GM23338 (cell line): Measurements from ENCODE around the gene SHROOM2. TPM values are rescaled to one million over a fixed set of nuclear protein-coding genes. Genes with fewer than 3 reads are reported as not detected.

Source experiments
- ATAC-seq: fragments of 200-7000 bp; cut with Tn5 transposase; 3 replicates; pipeline ENCODE4 v1.9.1; 2020
- DNase-seq: peaks from one replicate; pipeline ENCODE4 v3.0.0-alpha.2; 2015; ENCODE audit warnings: low spot score
- H2AFZ ChIP-seq: fragments of 200-600 bp; sonication (generic); 2 replicates; pipeline ENCODE4 v1.8.0; 2016; ENCODE audit warnings: antibody characterized with exemption, mild to moderate bottlenecking, moderate library complexity
- H3F3A ChIP-seq: fragments of 200-600 bp; sonication (generic); replicated peaks from 2 replicates; pipeline ENCODE4 v1.8.0; 2017; ENCODE audit warnings: antibody characterized with exemption, mixed run types, low read depth
- H3K27ac ChIP-seq: fragments of 200-600 bp; sonication (generic); 2 replicates; pipeline ENCODE4 v1.6.1; 2016; ENCODE audit warnings: low read depth
- H3K27me3 ChIP-seq: fragments of 200-600 bp; sonication (generic); 2 replicates; pipeline ENCODE4 v1.8.0; 2016; ENCODE audit warnings: mild to moderate bottlenecking, mixed run types, moderate library complexity; ENCODE audit not compliant: insufficient read depth
- H3K36me3 ChIP-seq: fragments of 200-600 bp; sonication (generic); 2 replicates; pipeline ENCODE4 v1.8.0; 2016; ENCODE audit warnings: mild to moderate bottlenecking; ENCODE audit not compliant: insufficient read depth
- H3K4me1 ChIP-seq: fragments of 200-600 bp; sonication (generic); 2 replicates; pipeline ENCODE4 v1.8.0; 2016; ENCODE audit warnings: mild to moderate bottlenecking, moderate library complexity; ENCODE audit not compliant: insufficient read depth
- H3K4me2 ChIP-seq: fragments of 200-600 bp; sonication (generic); 2 replicates; pipeline ENCODE4 v1.7.1; 2017; ENCODE audit warnings: mixed run types
- H3K4me3 ChIP-seq: fragments of 200-600 bp; sonication (generic); 2 replicates; pipeline ENCODE4 v1.6.1; 2016; ENCODE audit warnings: mixed run types
- H3K79me2 ChIP-seq: fragments of 200-600 bp; sonication (generic); replicated peaks from 2 replicates; pipeline ENCODE4 v1.8.0; 2017; ENCODE audit warnings: mild to moderate bottlenecking; ENCODE audit not compliant: insufficient read depth
- H3K9me2 ChIP-seq: fragments of 200-600 bp; sonication (generic); 2 replicates; pipeline ENCODE4 v1.8.0; 2017; ENCODE audit not compliant: insufficient read depth
- H4K20me1 ChIP-seq: fragments of 200-600 bp; sonication (generic); replicated peaks from 2 replicates; pipeline ENCODE4 v1.8.0; 2017; ENCODE audit warnings: mild to moderate bottlenecking; ENCODE audit not compliant: insufficient read depth
- H3K27ac Mint-ChIP-seq: 2 replicates; pipeline ENCODE4 v1.8.0; 2020; ENCODE audit warnings: inconsistent platforms, mild to moderate bottlenecking, moderate library complexity, mixed read lengths
- H3K27me3 Mint-ChIP-seq: 3 replicates; pipeline ENCODE4 v1.8.0; 2022; ENCODE audit warnings: low read depth, mild to moderate bottlenecking, moderate library complexity, mixed read lengths, inconsistent platforms; ENCODE audit not compliant: insufficient read depth, poor library complexity
- H3K36me3 Mint-ChIP-seq: 3 replicates; pipeline ENCODE4 v1.8.0; 2021; ENCODE audit warnings: low read depth, mild to moderate bottlenecking, inconsistent platforms, moderate library complexity, mixed read lengths
- H3K4me1 Mint-ChIP-seq: 3 replicates; pipeline ENCODE4 v1.8.0; 2020; ENCODE audit warnings: mild to moderate bottlenecking, inconsistent platforms, mixed read lengths
- H3K4me3 Mint-ChIP-seq: 3 replicates; pipeline ENCODE4 v1.8.0; 2021; ENCODE audit warnings: moderate library complexity, mild to moderate bottlenecking, inconsistent platforms, mixed read lengths
- H3K9me3 Mint-ChIP-seq: 3 replicates; pipeline ENCODE4 v1.8.0; 2020; ENCODE audit warnings: moderate library complexity, mild to moderate bottlenecking, inconsistent platforms, mixed read lengths
- CREB1 ChIP-seq: fragments of 250-450 bp; sonication (Bioruptor Pico); IDR thresholded peaks from 2 replicates; pipeline ENCODE4 v1.5.0; 2020; ENCODE audit warnings: low read depth, mild to moderate bottlenecking, moderate library complexity
- EZH2 ChIP-seq: fragments of 200-600 bp; sonication (generic); IDR thresholded peaks from one replicate; pipeline ENCODE4 v1.8.0; 2017; ENCODE audit warnings: antibody characterized with exemption, mild to moderate bottlenecking, low read depth; ENCODE audit not compliant: unreplicated experiment
- EZH2phosphoT487 ChIP-seq: fragments of 200-600 bp; sonication (generic); IDR thresholded peaks from one replicate; pipeline ENCODE4 v1.8.1; 2018; ENCODE audit warnings: antibody characterized with exemption; ENCODE audit not compliant: unreplicated experiment
- JUNB ChIP-seq: IDR thresholded peaks from one replicate; pipeline ENCODE4 v1.6.1; 2016; ENCODE audit warnings: antibody characterized with exemption; ENCODE audit not compliant: unreplicated experiment
- NANOG ChIP-seq: IDR thresholded peaks from 2 replicates; pipeline ENCODE4 v1.6.1; 2016; ENCODE audit warnings: antibody characterized with exemption, borderline replicate concordance
- POLR2AphosphoS5 ChIP-seq: IDR thresholded peaks from 2 replicates; pipeline ENCODE4 v1.6.1; 2016; ENCODE audit warnings: antibody characterized with exemption, low read depth
- STAT1 ChIP-seq: IDR thresholded peaks from one replicate; pipeline ENCODE4 v1.6.1; 2016; ENCODE audit warnings: antibody characterized with exemption; ENCODE audit not compliant: unreplicated experiment
- ZNF114 ChIP-seq: fragments of 250-450 bp; sonication (Bioruptor Pico); IDR thresholded peaks from 2 replicates; pipeline ENCODE4 v1.5.0; 2020; ENCODE audit warnings: mild to moderate bottlenecking, moderate library complexity
- ZNF331 ChIP-seq: fragments of 250-450 bp; sonication (Bioruptor Pico); IDR thresholded peaks from 2 replicates; pipeline ENCODE4 v1.5.0; 2020; ENCODE audit warnings: low read depth, mild to moderate bottlenecking, moderate library complexity
- polyA plus RNA-seq: library from polyadenylated mRNA; unstranded; fragments of >200 nt; fragmentation: Nextera tagmentation; extraction: Ambion mirVana; gene quantifications from 2 replicates; pipeline ENCODE4 v1.2.1, GENCODE V29; 2016
- total RNA-seq: library from RNA; depleted of rRNA; stranded (reverse); fragments of >200 nt; shearing (Covaris generic); gene quantifications from 2 replicates; pipeline ENCODE4 v1.2.3, GENCODE V29; 2014
- TF ChIP-seq, protein P1 (sequence below): fragments of 250-450 bp; sonication (Bioruptor Pico); IDR thresholded peaks from 2 replicates; pipeline ENCODE4 v1.5.0; 2020; ENCODE audit warnings: mild to moderate bottlenecking, moderate library complexity
- TF ChIP-seq, protein P2 (sequence below): IDR thresholded peaks from one replicate; pipeline ENCODE4 v1.6.1; 2018; ENCODE audit warnings: antibody characterized with exemption; ENCODE audit not compliant: unreplicated experiment
- TF ChIP-seq, protein P3 (sequence below): IDR thresholded peaks from 2 replicates; pipeline ENCODE4 v1.6.1; 2016; ENCODE audit warnings: antibody characterized with exemption

Gene SHROOM2
- total and polyA plus RNA-seq, 2 experiments from 2014 or later, result 3.5 to 15.8 TPM

DNA sequence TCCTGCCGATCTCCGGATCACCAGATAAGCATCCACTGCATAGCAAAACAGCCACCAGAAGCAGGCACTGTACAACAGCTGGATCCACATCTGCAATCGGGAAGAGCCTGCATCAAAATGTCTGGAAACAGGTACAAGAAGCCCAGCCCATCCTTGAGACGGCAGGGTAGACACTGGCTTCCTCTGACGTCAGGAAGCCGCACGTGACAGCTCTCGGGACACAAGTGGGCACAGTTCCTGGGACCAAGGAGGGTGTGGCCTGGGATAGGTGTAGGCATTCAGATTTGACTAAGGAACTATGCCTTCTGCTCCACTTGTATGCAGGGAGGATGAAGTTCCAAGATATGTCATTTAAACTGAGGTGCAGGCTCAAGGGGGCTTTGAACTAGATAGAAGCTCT, 26.9 kb upstream of the SHROOM2 start (continued):
- TF ChIP-seq, protein P1, sequence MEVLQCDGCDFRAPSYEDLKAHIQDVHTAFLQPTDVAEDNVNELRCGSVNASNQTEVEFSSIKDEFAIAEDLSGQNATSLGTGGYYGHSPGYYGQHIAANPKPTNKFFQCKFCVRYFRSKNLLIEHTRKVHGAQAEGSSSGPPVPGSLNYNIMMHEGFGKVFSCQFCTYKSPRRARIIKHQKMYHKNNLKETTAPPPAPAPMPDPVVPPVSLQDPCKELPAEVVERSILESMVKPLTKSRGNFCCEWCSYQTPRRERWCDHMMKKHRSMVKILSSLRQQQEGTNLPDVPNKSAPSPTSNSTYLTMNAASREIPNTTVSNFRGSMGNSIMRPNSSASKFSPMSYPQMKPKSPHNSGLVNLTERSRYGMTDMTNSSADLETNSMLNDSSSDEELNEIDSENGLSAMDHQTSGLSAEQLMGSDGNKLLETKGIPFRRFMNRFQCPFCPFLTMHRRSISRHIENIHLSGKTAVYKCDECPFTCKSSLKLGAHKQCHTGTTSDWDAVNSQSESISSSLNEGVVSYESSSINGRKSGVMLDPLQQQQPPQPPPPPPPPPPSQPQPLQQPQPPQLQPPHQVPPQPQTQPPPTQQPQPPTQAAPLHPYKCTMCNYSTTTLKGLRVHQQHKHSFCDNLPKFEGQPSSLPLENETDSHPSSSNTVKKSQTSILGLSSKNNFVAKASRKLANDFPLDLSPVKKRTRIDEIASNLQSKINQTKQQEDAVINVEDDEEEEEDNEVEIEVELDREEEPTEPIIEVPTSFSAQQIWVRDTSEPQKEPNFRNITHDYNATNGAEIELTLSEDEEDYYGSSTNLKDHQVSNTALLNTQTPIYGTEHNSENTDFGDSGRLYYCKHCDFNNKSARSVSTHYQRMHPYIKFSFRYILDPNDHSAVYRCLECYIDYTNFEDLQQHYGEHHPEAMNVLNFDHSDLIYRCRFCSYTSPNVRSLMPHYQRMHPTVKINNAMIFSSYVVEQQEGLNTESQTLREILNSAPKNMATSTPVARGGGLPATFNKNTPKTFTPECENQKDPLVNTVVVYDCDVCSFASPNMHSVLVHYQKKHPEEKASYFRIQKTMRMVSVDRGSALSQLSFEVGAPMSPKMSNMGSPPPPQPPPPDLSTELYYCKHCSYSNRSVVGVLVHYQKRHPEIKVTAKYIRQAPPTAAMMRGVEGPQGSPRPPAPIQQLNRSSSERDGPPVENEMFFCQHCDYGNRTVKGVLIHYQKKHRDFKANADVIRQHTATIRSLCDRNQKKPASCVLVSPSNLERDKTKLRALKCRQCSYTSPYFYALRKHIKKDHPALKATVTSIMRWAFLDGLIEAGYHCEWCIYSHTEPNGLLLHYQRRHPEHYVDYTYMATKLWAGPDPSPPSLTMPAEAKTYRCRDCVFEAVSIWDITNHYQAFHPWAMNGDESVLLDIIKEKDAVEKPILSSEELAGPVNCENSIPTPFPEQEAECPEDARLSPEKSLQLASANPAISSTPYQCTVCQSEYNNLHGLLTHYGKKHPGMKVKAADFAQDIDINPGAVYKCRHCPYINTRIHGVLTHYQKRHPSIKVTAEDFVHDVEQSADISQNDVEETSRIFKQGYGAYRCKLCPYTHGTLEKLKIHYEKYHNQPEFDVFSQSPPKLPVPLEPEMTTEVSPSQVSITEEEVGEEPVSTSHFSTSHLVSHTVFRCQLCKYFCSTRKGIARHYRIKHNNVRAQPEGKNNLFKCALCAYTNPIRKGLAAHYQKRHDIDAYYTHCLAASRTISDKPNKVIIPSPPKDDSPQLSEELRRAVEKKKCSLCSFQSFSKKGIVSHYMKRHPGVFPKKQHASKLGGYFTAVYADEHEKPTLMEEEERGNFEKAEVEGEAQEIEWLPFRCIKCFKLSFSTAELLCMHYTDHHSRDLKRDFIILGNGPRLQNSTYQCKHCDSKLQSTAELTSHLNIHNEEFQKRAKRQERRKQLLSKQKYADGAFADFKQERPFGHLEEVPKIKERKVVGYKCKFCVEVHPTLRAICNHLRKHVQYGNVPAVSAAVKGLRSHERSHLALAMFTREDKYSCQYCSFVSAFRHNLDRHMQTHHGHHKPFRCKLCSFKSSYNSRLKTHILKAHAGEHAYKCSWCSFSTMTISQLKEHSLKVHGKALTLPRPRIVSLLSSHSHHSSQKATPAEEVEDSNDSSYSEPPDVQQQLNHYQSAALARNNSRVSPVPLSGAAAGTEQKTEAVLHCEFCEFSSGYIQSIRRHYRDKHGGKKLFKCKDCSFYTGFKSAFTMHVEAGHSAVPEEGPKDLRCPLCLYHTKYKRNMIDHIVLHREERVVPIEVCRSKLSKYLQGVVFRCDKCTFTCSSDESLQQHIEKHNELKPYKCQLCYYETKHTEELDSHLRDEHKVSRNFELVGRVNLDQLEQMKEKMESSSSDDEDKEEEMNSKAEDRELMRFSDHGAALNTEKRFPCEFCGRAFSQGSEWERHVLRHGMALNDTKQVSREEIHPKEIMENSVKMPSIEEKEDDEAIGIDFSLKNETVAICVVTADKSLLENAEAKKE, result no peak
- TF ChIP-seq ZNF114 (CRISPR knock-in tag) (no peak), NANOG (no peak), POLR2AphosphoS5 (no peak)

DNA sequence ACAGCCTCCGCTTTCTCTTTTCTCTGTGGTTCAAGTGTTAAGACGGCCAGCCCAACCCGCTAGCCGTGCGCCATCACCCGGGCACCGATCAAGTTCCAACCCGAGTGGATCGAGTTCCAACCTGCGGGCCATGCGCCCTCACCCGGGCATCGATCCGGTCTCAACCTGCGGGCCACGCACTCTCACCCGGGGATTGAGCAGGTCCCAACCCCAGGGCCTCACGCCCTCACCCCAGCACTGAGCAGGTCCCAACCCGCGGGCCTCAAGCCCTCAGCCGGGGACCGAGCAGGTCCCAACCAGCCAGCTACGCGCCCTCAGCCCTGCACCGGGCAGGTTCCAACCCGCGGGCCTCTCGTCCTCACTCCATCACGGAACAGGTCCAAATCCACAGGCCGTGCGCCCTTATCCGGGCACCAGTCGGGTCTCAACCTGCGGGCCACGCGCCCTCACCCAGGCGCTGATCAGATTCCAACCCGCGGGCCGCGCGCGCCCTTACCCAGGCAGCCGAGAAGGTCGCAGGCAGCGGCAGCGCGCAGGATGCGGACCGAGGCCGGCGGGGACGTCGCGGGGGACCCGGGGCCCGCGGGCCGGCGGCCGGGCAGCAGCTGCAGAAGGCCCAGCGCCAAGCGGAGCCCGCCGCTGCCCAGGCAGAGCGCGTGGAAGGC, 21.0 kb upstream of the SHROOM2 start:
- DNase-seq (peak; percentile 50), ATAC-seq (peak; percentile 85)
- no peaks in the 10 kb centered on the region; the same call in 2 of the 3 replicates for H3K9me3 Mint-ChIP-seq
- no peak overlapping the region for H3K27ac ChIP-seq
- H3K36me3 ChIP-seq, result no peaks in the 10 kb centered on the region
- no peaks in the 10 kb centered on the region; the same call in 2 of the 3 replicates for H3K36me3 Mint-ChIP-seq
- H3K4me3 ChIP-seq, result peak overlapping the region; percentile 57
- peak overlapping the region; percentile 74; the same call in 1 of the 2 replicates for H2AFZ ChIP-seq
- H3K4me1 ChIP-seq, result no peaks in the 10 kb centered on the region
- H4K20me1 ChIP-seq, result no peaks in the 10 kb centered on the region
- 0 out of 2 replicates have a peak, but pooled peaks cover 5% of the 10 kb centered on the region for H3K79me2 ChIP-seq
- H3F3A ChIP-seq, result no peaks in the 10 kb centered on the region
- peak overlapping the region; percentile 77 for H3K4me3 Mint-ChIP-seq
- H3K4me1 Mint-ChIP-seq, result peaks cover 9% of the 10 kb centered on the region
- H3K4me2 ChIP-seq, result peak overlapping the region; percentile 71
- no peak overlapping the region for H3K27ac Mint-ChIP-seq
- H3K9me2 ChIP-seq, result no peaks in the 10 kb centered on the region
- H3K27me3 Mint-ChIP-seq, result peaks cover 2% of the 10 kb centered on the region
- H3K27me3 ChIP-seq, result no peaks in the 10 kb centered on the region
- TF ChIP-seq POLR2AphosphoS5 (no peak), CREB1 (CRISPR knock-in tag) (no peak), STAT1 (no peak), ZNF331 (no peak), EZH2 (no peak), JUNB (no peak), EZH2phosphoT487 (no peak)
- TF ChIP-seq, protein P2, sequence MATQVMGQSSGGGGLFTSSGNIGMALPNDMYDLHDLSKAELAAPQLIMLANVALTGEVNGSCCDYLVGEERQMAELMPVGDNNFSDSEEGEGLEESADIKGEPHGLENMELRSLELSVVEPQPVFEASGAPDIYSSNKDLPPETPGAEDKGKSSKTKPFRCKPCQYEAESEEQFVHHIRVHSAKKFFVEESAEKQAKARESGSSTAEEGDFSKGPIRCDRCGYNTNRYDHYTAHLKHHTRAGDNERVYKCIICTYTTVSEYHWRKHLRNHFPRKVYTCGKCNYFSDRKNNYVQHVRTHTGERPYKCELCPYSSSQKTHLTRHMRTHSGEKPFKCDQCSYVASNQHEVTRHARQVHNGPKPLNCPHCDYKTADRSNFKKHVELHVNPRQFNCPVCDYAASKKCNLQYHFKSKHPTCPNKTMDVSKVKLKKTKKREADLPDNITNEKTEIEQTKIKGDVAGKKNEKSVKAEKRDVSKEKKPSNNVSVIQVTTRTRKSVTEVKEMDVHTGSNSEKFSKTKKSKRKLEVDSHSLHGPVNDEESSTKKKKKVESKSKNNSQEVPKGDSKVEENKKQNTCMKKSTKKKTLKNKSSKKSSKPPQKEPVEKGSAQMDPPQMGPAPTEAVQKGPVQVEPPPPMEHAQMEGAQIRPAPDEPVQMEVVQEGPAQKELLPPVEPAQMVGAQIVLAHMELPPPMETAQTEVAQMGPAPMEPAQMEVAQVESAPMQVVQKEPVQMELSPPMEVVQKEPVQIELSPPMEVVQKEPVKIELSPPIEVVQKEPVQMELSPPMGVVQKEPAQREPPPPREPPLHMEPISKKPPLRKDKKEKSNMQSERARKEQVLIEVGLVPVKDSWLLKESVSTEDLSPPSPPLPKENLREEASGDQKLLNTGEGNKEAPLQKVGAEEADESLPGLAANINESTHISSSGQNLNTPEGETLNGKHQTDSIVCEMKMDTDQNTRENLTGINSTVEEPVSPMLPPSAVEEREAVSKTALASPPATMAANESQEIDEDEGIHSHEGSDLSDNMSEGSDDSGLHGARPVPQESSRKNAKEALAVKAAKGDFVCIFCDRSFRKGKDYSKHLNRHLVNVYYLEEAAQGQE, result no peak
- TF ChIP-seq, protein P3, sequence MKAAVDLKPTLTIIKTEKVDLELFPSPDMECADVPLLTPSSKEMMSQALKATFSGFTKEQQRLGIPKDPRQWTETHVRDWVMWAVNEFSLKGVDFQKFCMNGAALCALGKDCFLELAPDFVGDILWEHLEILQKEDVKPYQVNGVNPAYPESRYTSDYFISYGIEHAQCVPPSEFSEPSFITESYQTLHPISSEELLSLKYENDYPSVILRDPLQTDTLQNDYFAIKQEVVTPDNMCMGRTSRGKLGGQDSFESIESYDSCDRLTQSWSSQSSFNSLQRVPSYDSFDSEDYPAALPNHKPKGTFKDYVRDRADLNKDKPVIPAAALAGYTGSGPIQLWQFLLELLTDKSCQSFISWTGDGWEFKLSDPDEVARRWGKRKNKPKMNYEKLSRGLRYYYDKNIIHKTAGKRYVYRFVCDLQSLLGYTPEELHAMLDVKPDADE, result no peak
